ENCODE measurements around the gene MFSD11. TPM values are rescaled to one million over a fixed set of nuclear protein-coding genes. Genes with fewer than 3 reads are reported as not detected.
"Not testable (repeated sequence)": the region's sequence is repeated elsewhere in the genome, so short reads cannot be mapped to it uniquely, and the experiment has no call there.

MFSD11 gene
- polyA plus RNA-seq, 3 donors, result 19.8 to 24.8 (median 23.8) TPM

DNA sequence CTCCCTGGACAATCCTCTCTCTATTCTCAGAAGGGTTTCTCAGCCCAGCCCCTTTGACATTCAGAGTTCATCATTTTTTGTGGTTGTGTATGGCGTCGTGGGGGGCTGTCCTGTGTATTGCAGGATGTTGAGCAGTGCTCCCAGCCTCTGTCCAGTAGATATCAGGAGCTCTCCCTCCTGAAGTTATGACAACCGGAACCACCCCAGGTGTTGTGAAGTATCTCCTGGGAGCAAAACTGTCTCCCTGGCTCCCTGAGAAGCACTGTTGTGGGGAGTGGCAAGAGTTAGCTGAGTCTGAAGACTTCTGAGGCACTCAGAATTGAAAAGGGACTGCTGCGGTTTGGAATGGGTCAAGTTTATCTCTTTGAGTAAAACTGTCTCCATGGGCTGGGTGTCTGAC is 74.3 kb downstream of the MFSD11 start:
- Histone ChIP-seq H3K36me3 (replicated peaks in 1 of 2; ENCODE audit: control insufficient read depth in 1 of 2, insufficient read depth in 2 of 2, low read length in 2 of 2) (no peaks in the 10 kb centered on the region), H3K4me2 (replicated peaks; ENCODE audit: extremely low read depth, low read length, poor library complexity, severe bottlenecking) (no peak overlapping the region), H3K9me3 (replicated peaks in 1 of 2; ENCODE audit: control insufficient read depth in 1 of 2, insufficient read depth in 1 of 2, low read length in 2 of 2) (no peaks in the 10 kb centered on the region), H3K9ac (ENCODE audit: insufficient read depth, low read length, poor library complexity, severe bottlenecking) (no peak overlapping the region), H4K20me1 (ENCODE audit: insufficient read depth, low read length) (no peaks in the 10 kb centered on the region), H3K27ac (ENCODE audit: low read depth in 1 of 2, low read length in 2 of 2) (no peak overlapping the region), H3K79me2 (ENCODE audit: insufficient read depth, low read length) (no peaks in the 10 kb centered on the region), H3K4me3 (replicated peaks in 1 of 3; ENCODE audit: low read depth in 2 of 3, low read length in 3 of 3) (no peak overlapping the region), H3K4me1 (ENCODE audit: control insufficient read depth in 1 of 2, insufficient read depth in 2 of 2, low read length in 2 of 2) (no peaks in the 10 kb centered on the region), H3K27me3 (ENCODE audit: control insufficient read depth in 2 of 2, insufficient read depth in 2 of 2, low read length in 2 of 2) (no peaks in the 10 kb centered on the region), H2AFZ (ENCODE audit: insufficient read depth, low read depth, low read length, poor library complexity, severe bottlenecking) (no peak overlapping the region)
- Mint-ChIP-seq H3K36me3 (no peaks in the 10 kb centered on the region), H3K9me3 (peaks cover 0 to 2% (median 0%) of the 10 kb centered on the region in 7 donors), H3K4me1 (peaks cover 2% of the 10 kb centered on the region), H3K4me3 (no peak overlapping the region), H3K27me3 (ENCODE audit: low read depth in 3 of 3) (peaks cover 1 to 3% (median 2%) of the 10 kb centered on the region in 3 donors), H3K27ac (no peak overlapping the region)
- 88% methylated on average over 2 of the region's 4 CpGs for WGBS (ENCODE audit: insufficient coverage)
- DNase-seq, result no peak
- intact Hi-C loops (cut with micrococcal nuclease), result no loop called here
- TF ChIP-seq, protein P1, sequence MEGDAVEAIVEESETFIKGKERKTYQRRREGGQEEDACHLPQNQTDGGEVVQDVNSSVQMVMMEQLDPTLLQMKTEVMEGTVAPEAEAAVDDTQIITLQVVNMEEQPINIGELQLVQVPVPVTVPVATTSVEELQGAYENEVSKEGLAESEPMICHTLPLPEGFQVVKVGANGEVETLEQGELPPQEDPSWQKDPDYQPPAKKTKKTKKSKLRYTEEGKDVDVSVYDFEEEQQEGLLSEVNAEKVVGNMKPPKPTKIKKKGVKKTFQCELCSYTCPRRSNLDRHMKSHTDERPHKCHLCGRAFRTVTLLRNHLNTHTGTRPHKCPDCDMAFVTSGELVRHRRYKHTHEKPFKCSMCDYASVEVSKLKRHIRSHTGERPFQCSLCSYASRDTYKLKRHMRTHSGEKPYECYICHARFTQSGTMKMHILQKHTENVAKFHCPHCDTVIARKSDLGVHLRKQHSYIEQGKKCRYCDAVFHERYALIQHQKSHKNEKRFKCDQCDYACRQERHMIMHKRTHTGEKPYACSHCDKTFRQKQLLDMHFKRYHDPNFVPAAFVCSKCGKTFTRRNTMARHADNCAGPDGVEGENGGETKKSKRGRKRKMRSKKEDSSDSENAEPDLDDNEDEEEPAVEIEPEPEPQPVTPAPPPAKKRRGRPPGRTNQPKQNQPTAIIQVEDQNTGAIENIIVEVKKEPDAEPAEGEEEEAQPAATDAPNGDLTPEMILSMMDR (IDR thresholded peaks at IDR 0.05), result no peak

DNA sequence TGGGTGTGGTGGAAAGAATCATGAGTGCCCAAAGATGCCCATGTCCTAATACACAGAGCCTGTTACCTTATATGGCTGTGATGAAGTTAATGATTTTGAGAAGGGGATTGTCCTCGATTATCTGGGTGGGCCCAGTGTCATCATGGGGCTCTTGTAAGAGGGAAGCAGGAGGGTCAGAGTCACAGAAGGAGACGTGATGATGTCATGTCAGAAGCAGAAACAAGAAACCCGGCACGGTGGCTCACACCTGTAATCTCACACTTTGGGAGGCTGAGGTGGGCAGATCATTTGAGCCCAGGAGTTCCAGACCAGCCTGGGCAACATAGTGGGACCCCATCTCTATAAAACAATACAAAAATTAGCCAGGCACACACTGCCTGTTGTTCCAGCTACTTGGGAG is 75.0 kb downstream of the MFSD11 start:
- peaks cover 1 to 3% (median 2%) of the 10 kb centered on the region in 3 donors for H3K27me3 Mint-ChIP-seq (ENCODE audit: low read depth in 3 of 3)
- Histone ChIP-seq H3K27me3 (ENCODE audit: control insufficient read depth in 2 of 2, insufficient read depth in 2 of 2, low read length in 2 of 2) (no peaks in the 10 kb centered on the region), H3K36me3 (replicated peaks in 1 of 2; ENCODE audit: control insufficient read depth in 1 of 2, insufficient read depth in 2 of 2, low read length in 2 of 2) (no peaks in the 10 kb centered on the region), H3K79me2 (ENCODE audit: insufficient read depth, low read length) (no peaks in the 10 kb centered on the region), H2AFZ (ENCODE audit: insufficient read depth, low read depth, low read length, poor library complexity, severe bottlenecking) (no peak overlapping the region), H3K4me2 (replicated peaks; ENCODE audit: extremely low read depth, low read length, poor library complexity, severe bottlenecking) (no peak overlapping the region), H3K9me3 (replicated peaks in 1 of 2; ENCODE audit: control insufficient read depth in 1 of 2, insufficient read depth in 1 of 2, low read length in 2 of 2) (no peaks in the 10 kb centered on the region), H3K27ac (ENCODE audit: low read depth in 1 of 2, low read length in 2 of 2) (no peak overlapping the region), H3K4me3 (replicated peaks in 1 of 3; ENCODE audit: low read depth in 2 of 3, low read length in 3 of 3) (no peak overlapping the region), H3K4me1 (ENCODE audit: control insufficient read depth in 1 of 2, insufficient read depth in 2 of 2, low read length in 2 of 2) (no peaks in the 10 kb centered on the region), H4K20me1 (ENCODE audit: insufficient read depth, low read length) (no peaks in the 10 kb centered on the region), H3K9ac (ENCODE audit: insufficient read depth, low read length, poor library complexity, severe bottlenecking) (no peak overlapping the region)
- H3K27ac Mint-ChIP-seq, result no peak overlapping the region
- WGBS (ENCODE audit: insufficient coverage), result 92% methylated on average over 2 of the region's 4 CpGs
- H3K4me3 Mint-ChIP-seq, result no peak overlapping the region
- H3K9me3 Mint-ChIP-seq, result no peaks in the 10 kb centered on the region
- TF ChIP-seq, protein P1 (IDR thresholded peaks at IDR 0.05), result no peak
- H3K4me1 Mint-ChIP-seq, result peaks cover 2% of the 10 kb centered on the region
- intact Hi-C loops (cut with micrococcal nuclease), result no loop called here
- no peaks in the 10 kb centered on the region for H3K36me3 Mint-ChIP-seq
- DNase-seq, result no peak

DNA sequence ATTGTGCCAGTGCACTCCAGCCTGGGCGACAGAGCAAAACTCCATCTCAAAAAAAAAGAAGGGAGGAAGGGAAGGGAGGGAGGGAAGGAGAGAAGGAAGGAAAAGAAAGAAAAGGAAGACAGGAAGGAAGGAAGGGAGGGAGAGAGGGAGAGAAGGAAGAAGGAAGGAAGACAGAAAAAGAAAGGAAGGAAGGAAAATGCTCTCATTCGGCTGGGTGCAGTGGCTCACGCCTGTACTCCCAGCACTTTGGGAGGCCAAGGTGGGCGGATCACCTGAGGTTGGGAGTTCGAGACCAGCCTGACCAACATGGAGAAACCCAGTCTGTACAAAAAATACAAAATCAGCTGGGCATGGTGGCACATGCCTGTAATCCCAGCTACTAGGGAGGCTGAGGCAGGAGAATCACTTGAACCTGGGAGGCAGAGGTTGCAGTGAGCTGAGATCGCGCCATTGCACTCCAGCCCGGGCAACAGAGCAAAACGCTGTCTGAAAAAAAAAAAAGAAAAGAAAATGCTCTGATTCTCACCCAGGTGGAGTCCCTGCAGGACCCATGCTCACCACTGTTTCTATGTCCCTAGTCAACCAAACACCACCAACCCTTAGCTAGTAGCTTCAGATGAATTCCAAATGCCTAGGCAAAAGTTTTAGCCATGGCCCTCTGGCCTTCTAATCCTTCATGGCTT is 78.1 kb downstream of the MFSD11 start:
- H3K9me3 Mint-ChIP-seq; H3K27ac Mint-ChIP-seq; DNase-seq; H3K4me2 ChIP-seq (replicated peaks; ENCODE audit: extremely low read depth, low read length, poor library complexity, severe bottlenecking); H3K36me3 ChIP-seq (replicated peaks in 1 of 2; ENCODE audit: control insufficient read depth in 1 of 2, insufficient read depth in 2 of 2, low read length in 2 of 2); intact Hi-C loops (cut with micrococcal nuclease); H3K4me1 Mint-ChIP-seq; H3K9ac ChIP-seq (ENCODE audit: insufficient read depth, low read length, poor library complexity, severe bottlenecking); H2AFZ ChIP-seq (ENCODE audit: insufficient read depth, low read depth, low read length, poor library complexity, severe bottlenecking); H3K36me3 Mint-ChIP-seq; H3K4me1 ChIP-seq (ENCODE audit: control insufficient read depth in 1 of 2, insufficient read depth in 2 of 2, low read length in 2 of 2); H3K4me3 Mint-ChIP-seq; H3K27me3 ChIP-seq (ENCODE audit: control insufficient read depth in 2 of 2, insufficient read depth in 2 of 2, low read length in 2 of 2); H3K79me2 ChIP-seq (ENCODE audit: insufficient read depth, low read length); H3K27ac ChIP-seq (ENCODE audit: low read depth in 1 of 2, low read length in 2 of 2); H3K9me3 ChIP-seq (replicated peaks in 1 of 2; ENCODE audit: control insufficient read depth in 1 of 2, insufficient read depth in 1 of 2, low read length in 2 of 2); H4K20me1 ChIP-seq (ENCODE audit: insufficient read depth, low read length); H3K4me3 ChIP-seq (replicated peaks in 1 of 3; ENCODE audit: low read depth in 2 of 3, low read length in 3 of 3): not testable (repeated sequence)
- H3K27me3 Mint-ChIP-seq (ENCODE audit: low read depth in 3 of 3), result peaks cover 3 to 13% (median 3%) of the 10 kb centered on the region in 3 donors
- WGBS (ENCODE audit: insufficient coverage), result 81% methylated on average over 3 of the region's 9 CpGs
